Thyroid gland (tissue), 4 donors: Measurements from ENCODE around the gene CDK5RAP3. TPM values are rescaled to one million over a fixed set of nuclear protein-coding genes. Genes with fewer than 3 reads are reported as not detected.

Experiments
- DNase-seq, 2 donors: peaks; one replicate each; pipeline ENCODE4 v3.0.0-alpha.2; 2019
- H3K27ac ChIP-seq, 3 donors: fragments of 200-600 bp; sonication (generic); 1 replicate in 2 of 3; 2 replicates in 1 of 3; pipeline ENCODE4 v1.5.1; 2016 to 2019; ENCODE audit warnings: mild to moderate bottlenecking in 1 of 3, moderate library complexity in 1 of 3
- H3K27me3 ChIP-seq: fragments of 200-600 bp; sonication (generic); one replicate; pipeline ENCODE4 v1.5.1; 2019
- H3K36me3 ChIP-seq, 2 donors: fragments of 200-600 bp; sonication (generic); one replicate each; pipeline ENCODE4 v1.5.1; 2016 to 2019
- H3K4me1 ChIP-seq, 2 donors: fragments of 200-600 bp; sonication (generic); one replicate each; pipeline ENCODE4 v1.5.1; 2017 to 2019
- H3K4me3 ChIP-seq, 3 donors: fragments of 200-600 bp; sonication (generic); replicated peaks in 1 of 3; 1 replicate in 2 of 3; 2 replicates in 1 of 3; pipeline ENCODE4 v1.5.1; 2016; ENCODE audit warnings: mild to moderate bottlenecking in 1 of 3
- H3K9me3 ChIP-seq: fragments of 200-600 bp; sonication (generic); one replicate; pipeline ENCODE4 v1.5.1; 2017
- CTCF ChIP-seq, 6 experiments: fragments of 200-600 bp in 3 of 6; fragments of 450-650 bp in 3 of 6; sonication (generic) in 3 of 6; IDR thresholded peaks; one replicate each; pipeline ENCODE4 v1.5.1; 2016 to 2019; ENCODE audit warnings: antibody characterized with exemption in 6 of 6, mild to moderate bottlenecking in 2 of 6, inconsistent platforms in 1 of 6, moderate library complexity in 1 of 6
- POLR2A ChIP-seq, 2 donors: fragments of 450-650 bp; IDR thresholded peaks; one replicate each; pipeline ENCODE4 v1.6.1; 2017; ENCODE audit warnings: antibody characterized with exemption in 2 of 2, mild to moderate bottlenecking in 2 of 2, moderate library complexity in 1 of 2
- WGBS, 2 donors: methylation state at CpG; one replicate each; pipeline ENCODE4 v1.1.5; 2017; 5-methylcytosine and 5-hydroxymethylcytosine counted together
- intact Hi-C: fragments of 100-400 bp; cut with DNase I; formaldehyde crosslinking; loops from one replicate; pipeline ENCODE4 v1.15.1; 2023
- total RNA-seq, 4 donors: library from RNA; depleted of rRNA; stranded (reverse); fragments of >200 nt; gene quantifications; one replicate each; pipeline ENCODE4 v1.2.3, GENCODE V29; 2016

Gene CDK5RAP3
- 100 to 1,000 TPM; 165 to 221 (median 193) TPM for total RNA-seq

GRCh38 chr17:47970725-47971499, at the start of gene CDK5RAP3:
TSS of gene CDK5RAP3 (plus strand) at chr17:47971113. CDS start at chr17:47971147, 34 bp downstream.
- Histone ChIP-seq H3K4me1 (peaks cover 11 to 24% of the 10 kb centered on the region in 2 donors), H3K4me3 (peak within 1 kb of the TSS; percentile 27 to 95 (median 88)), H3K36me3 (peaks cover 23 to 26% of the 10 kb centered on the region in 2 donors), H3K27ac (peak within 1 kb of the TSS in 2 of 3 donors; percentile 77 to 85), H3K27me3 (no peaks in the 10 kb centered on the region), H3K9me3 (no peaks in the 10 kb centered on the region)
- TF ChIP-seq CTCF (IDR thresholded peaks at IDR 0.05) (peak; percentile 79 to 100 (median 96)), POLR2A (IDR thresholded peaks at IDR 0.05) (peak in 1 of 2 donors; percentile 85)
- WGBS, 2 donors, result 1 to 3% methylated on average over 21 to 35 of the region's 62 CpGs
- intact Hi-C loops, result loop anchor here (2.0 kb wide), 1 partner anchor 22 kb away; no protein-coding TSS in a partner anchor
- peak; percentile 100 for DNase-seq

- intact Hi-C loops, result no loop called here
- Histone ChIP-seq H3K4me1 (peaks cover 11 to 15% of the 10 kb centered on the region in 2 donors), H3K4me3 (no peak overlapping the region), H3K9me3 (no peaks in the 10 kb centered on the region), H3K27me3 (no peaks in the 10 kb centered on the region), H3K36me3 (peaks cover 21 to 40% of the 10 kb centered on the region in 2 donors), H3K27ac (no peak overlapping the region)
- no peak for DNase-seq
- TF ChIP-seq CTCF (IDR thresholded peaks at IDR 0.05), result no peak
- TF ChIP-seq POLR2A (IDR thresholded peaks at IDR 0.05), result no peak
- WGBS, 2 donors, result 93 to 96% methylated on average over 17 to 18 of the region's 23 CpGs
These were observed 45.9 kb upstream of the CDK5RAP3 start for GRCh38 chr17:47924785-47925677.

- Histone ChIP-seq H3K4me3 (no peak overlapping the region), H3K9me3 (no peaks in the 10 kb centered on the region), H3K36me3 (peaks cover 21 to 40% of the 10 kb centered on the region in 2 donors), H3K27me3 (no peaks in the 10 kb centered on the region), H3K27ac (no peak overlapping the region), H3K4me1 (peaks cover 11 to 15% of the 10 kb centered on the region in 2 donors)
- WGBS, 2 donors, result 91 to 92% methylated on average over 3 of the region's 3 CpGs
- DNase-seq, result no peak
- intact Hi-C loops, result no loop called here
- no peak for TF ChIP-seq POLR2A (IDR thresholded peaks at IDR 0.05)
- TF ChIP-seq CTCF (IDR thresholded peaks at IDR 0.05), result no peak
These were observed 45.3 kb upstream of the CDK5RAP3 start for GRCh38 chr17:47925678-47925988.

GRCh38 chr17:47927821-47928400, 43.0 kb upstream of the CDK5RAP3 start:
- H3K4me1 ChIP-seq, result peaks cover 2 to 3% of the 10 kb centered on the region in 2 donors
- no peaks in the 10 kb centered on the region for H3K27me3 ChIP-seq
- no peak for DNase-seq
- H3K36me3 ChIP-seq, result peaks cover 21 to 38% of the 10 kb centered on the region in 2 donors
- H3K9me3 ChIP-seq, result no peaks in the 10 kb centered on the region
- 92 to 94% methylated on average over 20 of the region's 20 CpGs for WGBS, 2 donors
- no peak overlapping the region for H3K27ac ChIP-seq
- intact Hi-C loops, result no loop called here
- TF ChIP-seq CTCF (IDR thresholded peaks at IDR 0.05), result no peak
- TF ChIP-seq POLR2A (IDR thresholded peaks at IDR 0.05), result no peak
- H3K4me3 ChIP-seq, result no peak overlapping the region
